GM12892 (cell line): ENCODE data around the gene MAGOH.
"Not testable (repeated sequence)": the region's sequence is repeated elsewhere in the genome, so short reads cannot be mapped to it uniquely, and the experiment has no call there.

Source experiments
- DNase-seq: peaks from one replicate; pipeline ENCODE4 v3.0.0; 2011; ENCODE audit not compliant: insufficient read length
- FAIRE-seq: peaks from 2 replicates; lab custom pipeline; 2011; peaks lifted over from hg19 to GRCh38; lab: Jason Lieb, UNC
- POLR2A ChIP-seq: IDR thresholded peaks from 2 replicates; pipeline ENCODE4 v1.6.1; 2011; ENCODE audit warnings: low read depth, low read length, control low read depth
- POLR2AphosphoS5 ChIP-seq: IDR thresholded peaks from 2 replicates; pipeline ENCODE4 v1.6.1; 2011; ENCODE audit warnings: low read depth, low read length, control low read depth
- TAF1 ChIP-seq: IDR thresholded peaks from 2 replicates; pipeline ENCODE4 v1.6.1; 2011; ENCODE audit warnings: low read depth, mild to moderate bottlenecking, control low read depth, low read length, borderline replicate concordance

The MAGOH gene

DNA sequence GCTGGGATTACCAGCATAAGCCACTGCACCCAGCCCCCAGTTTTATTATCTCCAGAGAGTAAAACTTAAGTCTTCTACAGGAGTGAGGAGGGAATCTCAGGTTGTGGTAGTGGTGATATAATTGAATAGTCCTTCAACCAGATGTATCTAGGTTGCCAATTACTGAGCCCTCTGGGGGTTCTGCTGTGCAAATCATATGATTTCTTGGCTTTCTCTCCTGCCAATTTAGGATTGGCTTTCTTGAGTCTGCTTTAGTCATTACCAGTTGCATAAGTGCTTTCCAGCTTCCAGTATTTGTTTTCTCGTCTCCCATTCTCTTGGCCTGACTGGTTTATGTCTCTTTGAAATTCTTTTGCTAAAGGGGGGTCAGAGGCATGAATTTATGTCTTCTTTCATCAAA is 30.6 kb downstream of the MAGOH start:
- FAIRE-seq = no peak
- DNase-seq = no peak
- TF ChIP-seq POLR2AphosphoS5 (no peak), POLR2A (no peak), TAF1 (no peak)

DNA sequence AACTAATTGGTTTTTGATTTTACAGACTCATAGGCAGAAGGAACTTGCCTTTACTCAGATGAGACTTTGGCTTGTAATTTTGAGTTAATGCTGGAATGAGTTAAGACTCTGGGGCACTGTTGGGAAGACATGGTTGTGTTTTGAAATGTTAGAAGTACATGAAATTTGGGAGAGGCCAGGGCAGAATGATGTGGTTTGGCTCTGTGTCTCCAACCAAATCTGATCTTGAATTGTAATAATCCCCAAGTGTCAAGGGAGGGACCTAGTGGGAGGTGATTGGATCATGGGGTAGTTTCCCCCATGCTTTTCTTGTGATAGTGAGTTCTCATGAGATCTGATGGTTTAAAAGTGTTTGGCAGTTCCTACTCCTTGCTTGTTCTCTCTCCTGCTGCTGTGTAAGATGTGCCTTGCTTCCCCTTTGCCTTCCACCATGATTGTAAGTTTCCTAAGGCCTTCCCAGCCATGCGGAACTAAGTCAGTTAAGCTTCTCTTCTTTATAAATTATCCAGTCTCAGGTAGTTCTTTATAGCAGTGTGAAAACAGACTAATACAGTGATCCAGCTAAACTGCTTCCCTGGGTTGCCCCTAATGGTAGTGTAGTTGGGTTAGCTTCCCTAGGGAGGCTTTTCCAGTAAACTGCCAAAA is 31.5 kb downstream of the MAGOH start:
- FAIRE-seq (no peak), DNase-seq (no peak)
- TF ChIP-seq POLR2AphosphoS5 (no peak), POLR2A (no peak), TAF1 (no peak)

DNA sequence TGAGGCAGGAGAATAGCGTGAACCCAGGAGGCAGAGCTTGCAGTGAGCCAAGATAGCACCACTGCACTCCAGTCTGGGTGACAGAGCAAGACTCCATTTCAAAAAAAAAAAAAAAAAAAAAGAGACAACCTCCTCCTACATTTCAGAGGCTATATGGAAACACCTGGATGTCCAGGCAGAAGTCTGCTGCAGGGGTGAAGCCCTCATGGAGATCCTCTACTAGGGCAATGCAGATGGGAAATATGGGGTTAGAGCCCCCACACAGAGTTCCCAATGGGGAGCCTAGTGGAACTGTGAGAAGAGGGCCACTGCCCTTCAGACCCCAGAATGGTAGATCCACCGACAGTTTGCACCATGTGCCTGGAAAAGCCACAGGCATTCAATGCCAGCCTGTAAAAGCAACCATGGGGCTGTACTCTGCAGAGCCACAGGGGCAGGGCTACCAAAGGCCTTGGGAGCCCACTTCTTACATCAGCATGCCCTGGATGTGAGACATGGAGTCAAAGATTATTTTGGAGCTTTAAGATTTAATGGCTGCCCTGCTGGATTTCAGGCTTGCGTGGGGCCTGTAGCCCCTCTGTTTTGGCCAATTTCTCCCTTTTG is 32.1 kb downstream of the MAGOH start:
- DNase-seq, FAIRE-seq: not testable (repeated sequence)

DNA sequence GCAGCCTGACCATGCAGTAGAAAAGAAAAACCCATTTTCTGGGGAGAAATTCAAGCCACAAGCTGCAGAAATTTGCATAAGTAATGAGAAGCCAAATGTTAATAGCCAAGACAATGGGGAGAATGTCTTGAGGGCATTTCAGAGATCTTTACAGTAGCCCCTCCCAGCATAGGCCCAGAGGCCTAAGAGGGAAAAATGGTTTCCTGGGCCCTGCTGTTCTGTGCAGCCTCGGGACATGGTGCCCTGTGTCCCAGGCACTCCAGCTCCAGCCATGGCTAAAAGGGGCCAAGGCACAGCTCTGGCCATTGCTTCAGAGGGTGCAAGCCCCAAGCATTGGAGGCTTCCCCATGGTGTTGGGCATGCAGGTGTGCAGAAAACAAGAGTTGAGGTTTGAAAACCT is 32.8 kb downstream of the MAGOH start:
- not testable (repeated sequence) for DNase-seq, FAIRE-seq

DNA sequence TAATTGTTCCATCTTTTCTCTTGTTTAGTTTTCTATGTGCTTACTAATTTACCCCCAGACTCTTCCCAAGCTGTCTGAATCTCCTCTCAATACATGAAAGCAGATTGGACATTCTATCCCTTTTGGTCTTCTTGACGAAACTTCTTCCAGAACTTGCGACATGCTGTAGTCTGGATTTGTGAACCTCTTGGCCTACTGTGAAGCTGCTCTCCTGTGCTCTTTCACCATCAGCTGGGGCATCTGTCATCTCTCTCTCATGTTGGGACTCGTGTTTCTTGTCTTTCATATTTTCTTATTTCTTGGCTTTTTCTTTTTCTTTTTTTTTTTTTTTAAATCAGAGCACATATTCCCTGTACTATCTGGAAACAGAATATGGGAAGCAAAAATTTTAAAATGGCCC is 34.9 kb downstream of the MAGOH start:
- TF ChIP-seq POLR2AphosphoS5 (no peak), TAF1 (no peak), POLR2A (no peak)
- DNase-seq = no peak
- FAIRE-seq = no peak

DNA sequence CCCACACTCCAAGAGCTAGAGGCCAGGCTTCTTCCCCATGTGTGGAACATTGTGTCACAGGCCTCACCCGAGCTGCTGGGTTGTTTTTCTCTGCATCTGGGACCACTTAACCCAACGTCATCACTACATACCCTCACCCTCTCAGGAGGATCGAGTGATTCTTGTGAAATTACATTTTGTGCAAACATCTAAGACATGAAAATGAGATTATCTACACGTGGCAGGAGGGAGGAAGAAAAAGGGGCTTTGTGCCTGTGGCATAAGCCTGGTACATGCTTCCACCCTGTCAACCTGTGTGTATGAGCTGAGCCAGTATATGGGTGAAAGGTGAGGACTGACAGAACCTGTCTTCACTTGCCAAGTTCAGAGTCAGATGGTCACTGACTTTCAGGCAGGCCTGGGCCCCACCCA is 40.1 kb downstream of the MAGOH start:
- FAIRE-seq (no peak), DNase-seq (no peak)
- TF ChIP-seq POLR2A (no peak), TAF1 (no peak), POLR2AphosphoS5 (no peak)

DNA sequence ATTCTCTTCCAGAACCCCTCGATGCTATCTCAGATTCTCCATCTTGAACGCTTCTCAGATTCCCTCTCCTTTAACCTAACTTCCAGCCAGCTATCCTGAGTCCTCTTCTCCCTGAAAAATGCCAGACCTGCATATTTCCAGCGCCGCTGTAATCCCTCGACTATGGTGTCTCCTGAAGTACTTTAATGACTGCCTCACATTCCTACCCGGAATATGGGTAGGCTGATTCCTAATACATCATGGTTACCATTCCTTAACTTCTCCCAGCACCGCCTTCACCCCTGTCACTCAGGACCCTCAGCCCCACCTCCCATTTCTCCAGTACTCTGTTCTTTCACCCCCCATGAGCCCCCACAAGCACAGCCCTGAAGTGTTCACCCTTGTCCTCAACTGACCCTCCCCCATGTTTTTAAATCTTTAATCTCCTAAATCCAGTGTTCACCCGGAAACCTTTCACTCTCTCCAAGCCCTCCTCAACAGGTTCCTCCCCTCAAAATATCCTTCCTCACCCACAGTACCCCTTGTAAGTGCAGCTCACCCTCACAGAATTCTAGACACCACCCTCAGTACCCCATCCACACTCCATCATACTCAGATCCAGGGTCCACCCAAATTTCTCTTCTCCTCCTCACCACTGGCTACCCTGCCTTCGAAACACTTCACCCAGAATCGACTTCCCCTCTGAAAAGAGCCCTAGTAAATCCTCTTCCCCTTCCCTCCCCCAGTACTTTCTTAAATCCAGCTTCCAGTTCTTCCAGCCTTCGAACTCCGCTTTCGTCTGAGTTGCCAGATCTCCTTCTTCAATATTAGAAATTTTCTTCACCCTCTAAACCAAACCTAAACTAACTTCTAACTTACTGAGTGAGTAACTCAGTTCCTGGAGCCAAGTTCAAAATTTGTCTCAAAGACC is 40.8 kb downstream of the MAGOH start:
- DNase-seq (no peak), FAIRE-seq (no peak)
- TF ChIP-seq POLR2AphosphoS5 = no peak
- no peak for TF ChIP-seq TAF1
- TF ChIP-seq POLR2A = no peak

DNA sequence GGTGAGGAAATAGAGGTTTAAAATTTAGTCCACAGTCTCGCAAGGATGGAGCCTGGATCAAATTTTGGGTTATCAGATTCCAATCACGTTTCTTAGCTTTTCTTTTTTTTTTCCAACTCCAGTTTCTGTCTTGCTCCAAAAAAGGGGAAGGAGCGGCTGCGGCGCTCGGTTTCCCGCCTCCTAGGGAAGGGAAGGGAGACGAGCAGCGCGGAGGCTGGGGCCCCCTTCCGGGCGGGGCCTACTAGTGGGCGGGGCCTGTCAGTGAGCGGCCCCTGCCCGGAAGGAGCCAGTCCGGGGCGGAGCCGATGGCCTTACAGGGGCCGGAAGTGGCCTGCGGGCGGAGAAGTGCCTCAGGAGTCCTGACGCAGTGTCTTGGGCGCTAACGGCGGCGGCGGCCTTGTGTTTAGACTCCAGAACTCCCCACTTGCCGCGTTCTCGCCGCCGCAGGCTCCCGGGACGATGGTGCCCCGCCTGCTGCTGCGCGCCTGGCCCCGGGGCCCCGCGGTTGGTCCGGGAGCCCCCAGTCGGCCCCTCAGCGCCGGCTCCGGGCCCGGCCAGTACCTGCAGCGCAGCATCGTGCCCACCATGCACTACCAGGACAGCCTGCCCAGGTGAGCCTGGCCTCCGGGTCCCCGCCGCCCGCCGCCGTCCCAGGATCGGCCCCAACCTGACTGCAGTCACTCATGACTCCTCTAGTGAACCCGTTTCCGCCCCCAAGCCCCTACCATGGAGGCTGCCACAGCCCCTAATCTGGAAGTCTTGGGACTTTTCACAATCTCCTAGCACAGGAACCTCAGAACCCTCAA is 41.6 kb downstream of the MAGOH start, which contains the start of gene CPT2:
CPT2 (plus strand) TSS at position 340 of the 806 bp plus-strand sequence; CDS start at position 460, 120 bp downstream.
- DNase-seq (peak; percentile 95), FAIRE-seq (peak; percentile 91)
- TF ChIP-seq TAF1 (peak; percentile 89), POLR2AphosphoS5 (peak; percentile 90), POLR2A (peak; percentile 96)

DNA sequence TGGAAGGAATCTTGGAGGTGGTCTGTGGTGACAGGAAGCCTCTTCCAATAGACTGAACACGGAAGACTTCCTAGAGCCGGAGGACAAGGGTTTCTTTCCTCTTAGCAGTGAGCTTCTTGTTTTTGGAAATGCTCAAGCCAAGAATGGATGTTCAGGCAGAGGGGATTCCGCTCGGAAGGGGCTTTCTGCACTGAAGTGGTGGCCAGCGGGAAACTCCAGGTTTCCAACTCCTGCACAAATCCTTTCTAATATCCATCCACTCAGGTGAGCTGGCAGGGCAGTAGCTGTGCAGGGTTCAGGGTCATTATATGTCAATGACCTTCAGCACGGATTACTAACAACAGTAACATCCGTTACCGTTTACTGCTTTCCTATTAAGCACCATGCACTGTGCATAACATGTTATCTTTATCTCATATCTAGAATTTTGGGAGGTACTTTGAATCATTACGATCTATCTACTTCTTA is 42.3 kb downstream of the MAGOH start:
- peak; percentile 54 for FAIRE-seq
- TF ChIP-seq TAF1 = no peak
- TF ChIP-seq POLR2AphosphoS5 = no peak
- TF ChIP-seq POLR2A = no peak
- DNase-seq = no peak

DNA sequence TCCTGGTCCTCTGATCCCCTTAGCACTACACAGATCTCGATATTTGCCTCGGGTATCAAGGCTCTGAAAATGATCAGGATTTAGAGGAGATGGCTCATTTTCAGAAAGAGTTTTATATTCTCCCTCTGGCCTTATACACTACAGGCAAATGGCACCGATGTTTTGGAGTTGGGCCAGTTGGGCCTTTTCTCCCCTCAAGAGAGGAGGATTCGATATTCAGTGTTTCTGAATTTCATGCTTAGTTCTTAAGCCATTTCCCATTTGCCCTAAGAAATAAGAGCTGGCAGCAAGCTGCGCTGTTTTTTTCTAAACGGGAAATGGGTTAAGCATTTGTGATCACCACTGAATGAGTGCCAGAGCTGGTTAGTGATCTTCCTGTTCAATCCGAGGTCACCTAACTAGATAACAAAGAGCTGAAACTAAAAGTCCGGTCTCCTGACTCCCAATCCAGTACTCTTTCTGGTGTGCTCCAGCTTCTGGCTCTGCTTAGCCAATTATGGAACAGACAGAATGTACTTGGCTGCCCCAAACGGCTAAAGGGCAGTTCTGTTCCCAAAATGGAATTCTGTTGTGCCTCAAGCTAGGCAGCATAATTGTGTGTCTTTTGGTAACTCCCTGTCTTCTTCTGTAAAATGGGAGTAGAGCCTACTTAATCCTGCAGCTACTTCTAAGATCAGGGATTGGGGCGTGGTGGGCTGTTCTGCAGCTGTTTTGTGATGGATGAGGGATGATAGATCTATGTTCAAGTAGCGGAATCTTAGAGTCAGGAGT is 42.9 kb downstream of the MAGOH start:
- TF ChIP-seq POLR2A (no peak), POLR2AphosphoS5 (no peak), TAF1 (no peak)

More for the DNA sequence above, 42.9 kb downstream of the MAGOH start:
- FAIRE-seq = no peak
- DNase-seq = no peak
